Right renal pelvis (tissue), 4 donors: ENCODE measurements around the gene NMNAT2. TPM values are rescaled to one million over a fixed set of nuclear protein-coding genes. Genes with fewer than 3 reads are reported as not detected.
A peak's percentile ranks its signal among the peaks of the same experiment; 100 is the strongest.
"Not testable (repeated sequence)": the region's sequence is repeated elsewhere in the genome, so short reads cannot be mapped to it uniquely, and the experiment has no call there.

Source experiments
- DNase-seq, 4 donors: peaks; one replicate each; pipeline ENCODE4 v3.0.0-alpha.2; 2013; ENCODE audit warnings: low read depth in 4 of 4, low spot score in 3 of 4, missing footprints in 1 of 4
- polyA plus RNA-seq, 4 donors: library from polyadenylated mRNA; unstranded; fragments of 120-200 nt; gene quantifications; one replicate each; pipeline ENCODE4 v1.2.1, GENCODE V29; 2013; ENCODE audit not compliant: insufficient read length in 4 of 4

Gene NMNAT2
- polyA plus RNA-seq: 1 to 10 TPM; 3.4 to 4.6 (median 3.5) TPM

- DNase-seq: peak in 1 of 4 donors; percentile 12
Observed at GRCh38 chr1:183417772-183418491, at the start of gene NMNAT2. NMNAT2 (minus strand) TSS chr1:183418380; CDS start chr1:183418267, 113 bp downstream.

- DNase-seq: no peak
Observed at GRCh38 chr1:183467687-183468086, 49.5 kb upstream of the NMNAT2 start.

GRCh38 chr1:183466781-183467180 is 48.6 kb upstream of the NMNAT2 start:
- no peak for DNase-seq

GRCh38 chr1:183463566-183463965 is 45.4 kb upstream of the NMNAT2 start:
- no peak for DNase-seq

- DNase-seq: no peak
Observed at GRCh38 chr1:183461350-183461749, 43.2 kb upstream of the NMNAT2 start.

GRCh38 chr1:183460596-183460995 is 42.4 kb upstream of the NMNAT2 start:
- no peak for DNase-seq

GRCh38 chr1:183457449-183457848 is 39.3 kb upstream of the NMNAT2 start:
- DNase-seq: no peak

- DNase-seq: no peak
Observed at GRCh38 chr1:183456826-183457225, 38.6 kb upstream of the NMNAT2 start.

GRCh38 chr1:183454377-183454776 is 36.2 kb upstream of the NMNAT2 start:
- no peak for DNase-seq

- DNase-seq: no peak
Observed at GRCh38 chr1:183450093-183450492, 31.9 kb upstream of the NMNAT2 start.

GRCh38 chr1:183449223-183449770 is 31.1 kb upstream of the NMNAT2 start:
- no peak for DNase-seq

GRCh38 chr1:183444243-183444642 is 26.1 kb upstream of the NMNAT2 start:
- DNase-seq: no peak

- DNase-seq: no peak
Observed at GRCh38 chr1:183443466-183443865, 25.3 kb upstream of the NMNAT2 start.

- DNase-seq: no peak
Observed at GRCh38 chr1:183443011-183443410, 24.8 kb upstream of the NMNAT2 start.

GRCh38 chr1:183438060-183438459 is 19.9 kb upstream of the NMNAT2 start:
- no peak for DNase-seq

- DNase-seq: no peak
Observed at GRCh38 chr1:183435497-183435896, 17.3 kb upstream of the NMNAT2 start.

- DNase-seq: no peak
Observed at GRCh38 chr1:183433703-183434102, 15.5 kb upstream of the NMNAT2 start.

- no peak for DNase-seq
Observed at GRCh38 chr1:183432548-183432875, 14.3 kb upstream of the NMNAT2 start.

- DNase-seq: no peak
Observed at GRCh38 chr1:183431840-183432547, 13.8 kb upstream of the NMNAT2 start.

GRCh38 chr1:183427591-183427990 is 9.4 kb upstream of the NMNAT2 start:
- not testable (repeated sequence) for DNase-seq

GRCh38 chr1:183424691-183425090 is 6.5 kb upstream of the NMNAT2 start:
- DNase-seq: no peak

GRCh38 chr1:183423541-183423940 is 5.4 kb upstream of the NMNAT2 start:
- DNase-seq: no peak
